Endothelial cell of umbilical vein (primary cell): ENCODE measurements around the gene NEUROD1.

ENCODE experiments used
- CTCF ChIP-seq, 2 donors: IDR thresholded peaks; 1 replicate in 1 of 2; 2 replicates in 1 of 2; pipeline ENCODE4 v1.5.1; 2011; ENCODE audit warnings: low read length in 2 of 2, mild to moderate bottlenecking in 2 of 2, moderate library complexity in 2 of 2, control low read depth in 1 of 2, inconsistent platforms in 1 of 2, low read depth in 1 of 2; ENCODE audit not compliant: insufficient read depth in 1 of 2; ENCODE audit errors: extremely low read depth in 1 of 2
- EZH2 ChIP-seq: IDR thresholded peaks from 2 replicates; pipeline ENCODE4 v1.6.1; 2012; ENCODE audit warnings: borderline replicate concordance, low read depth, mild to moderate bottlenecking, moderate library complexity, low read length, inconsistent platforms; ENCODE audit not compliant: severe bottlenecking
- FOS ChIP-seq: IDR thresholded peaks from 2 replicates; pipeline ENCODE4 v1.6.1; 2011; ENCODE audit warnings: mild to moderate bottlenecking, low read length, moderate library complexity, borderline replicate concordance; ENCODE audit not compliant: insufficient read depth
- JUN ChIP-seq: IDR thresholded peaks from 2 replicates; pipeline ENCODE4 v1.6.1; 2011; ENCODE audit warnings: borderline replicate concordance, low read depth; ENCODE audit not compliant: insufficient read length, insufficient read depth
- MAX ChIP-seq: IDR thresholded peaks from 2 replicates; pipeline ENCODE4 v1.6.1; 2011; ENCODE audit not compliant: insufficient read depth, insufficient read length
- MYC ChIP-seq: IDR thresholded peaks from one replicate; pipeline ENCODE4 v1.6.1; 2011; ENCODE audit warnings: mild to moderate bottlenecking, low read depth, low read length
- POLR2A ChIP-seq: IDR thresholded peaks from 2 replicates; pipeline ENCODE4 v1.6.1; 2012; ENCODE audit warnings: low read depth, mild to moderate bottlenecking, control low read depth, low read length
- POLR2AphosphoS5 ChIP-seq: IDR thresholded peaks from 2 replicates; pipeline ENCODE4 v1.6.1; 2012; ENCODE audit warnings: low read depth, mild to moderate bottlenecking, control low read depth, low read length, moderate library complexity; ENCODE audit not compliant: insufficient read depth

- no peak for TF ChIP-seq MYC
- TF ChIP-seq CTCF (IDR thresholded peaks at IDR 0.05; ENCODE audit: extremely low read depth in 1 of 2, insufficient read depth in 1 of 2, low read depth in 1 of 2, low read length in 2 of 2) = no peak
- TF ChIP-seq EZH2 = no peak
- TF ChIP-seq POLR2AphosphoS5 = no peak
- TF ChIP-seq POLR2A = no peak
- TF ChIP-seq MAX = no peak
- TF ChIP-seq JUN = no peak
- no peak for TF ChIP-seq FOS
These were observed 16.8 kb upstream of the NEUROD1 start for GRCh38 chr2:181697126-181697525.
